ENCODE measurements around the gene ABI3BP.

ABI3BP gene

DNA sequence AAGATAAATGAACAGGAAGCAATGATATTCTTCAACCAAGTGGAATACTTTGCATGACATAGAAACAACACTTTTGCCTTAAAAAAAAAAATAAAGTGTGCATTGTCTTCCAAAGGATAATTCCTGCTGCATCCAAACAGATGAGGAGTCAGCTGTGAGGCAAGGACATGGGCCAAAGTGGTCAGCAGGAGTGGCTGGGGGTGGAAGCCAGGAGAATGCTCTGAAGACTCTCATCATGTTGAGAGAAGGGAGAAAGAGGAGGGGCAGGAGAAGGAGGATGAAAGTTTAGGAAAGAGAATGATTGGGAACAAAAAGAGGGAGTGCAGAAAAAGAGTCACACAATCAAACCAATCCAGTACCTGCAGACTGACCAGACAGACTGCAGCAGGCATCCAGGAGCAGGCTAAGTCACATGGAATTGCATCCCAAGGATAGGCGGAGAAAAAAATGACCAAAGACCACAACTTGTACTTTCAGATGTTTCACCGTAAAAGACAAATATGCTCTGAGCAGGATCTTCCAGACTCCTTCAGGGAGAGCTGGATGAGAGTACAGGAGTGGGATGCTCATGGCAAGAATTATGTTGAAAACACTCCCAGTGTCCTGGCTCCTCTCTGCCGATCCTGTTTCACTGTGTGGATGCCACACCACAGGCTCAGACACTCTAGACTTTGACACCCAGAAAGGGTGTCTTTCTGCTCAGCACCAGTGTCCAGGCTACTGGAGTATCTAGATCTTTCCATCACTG, 11.9 kb downstream of the ABI3BP start:
- H3K27ac ChIP-seq (ENCODE audit: low read depth, low read length) = no peak overlapping the region
- H3K4me3 ChIP-seq (ENCODE audit: insufficient read depth, low read length, poor library complexity, severe bottlenecking) = no peak overlapping the region
- no peaks in the 10 kb centered on the region for H3K9me2 ChIP-seq (replicated peaks; ENCODE audit: insufficient read depth, low read length)
- no peaks in the 10 kb centered on the region for H3K79me2 ChIP-seq (ENCODE audit: insufficient read depth, low read length)
- H3K9me3 ChIP-seq (ENCODE audit: insufficient read depth, low read length) = no peaks in the 10 kb centered on the region
- H3K36me3 ChIP-seq (ENCODE audit: low read length) = no peaks in the 10 kb centered on the region
- H3K27me3 ChIP-seq (ENCODE audit: low read length) = no peaks in the 10 kb centered on the region
- no peak overlapping the region for H3K4me2 ChIP-seq (ENCODE audit: low read depth, low read length, poor library complexity, severe bottlenecking)
- H3F3A ChIP-seq (ENCODE audit: insufficient read depth) = no peaks in the 10 kb centered on the region
- H4K20me1 ChIP-seq (ENCODE audit: low read depth, low read length) = no peaks in the 10 kb centered on the region
- H3K9ac ChIP-seq (ENCODE audit: low read length) = no peak overlapping the region
- no peak overlapping the region for H2AFZ ChIP-seq (ENCODE audit: low read depth, low read length, severe bottlenecking)
- TF ChIP-seq, protein P1, sequence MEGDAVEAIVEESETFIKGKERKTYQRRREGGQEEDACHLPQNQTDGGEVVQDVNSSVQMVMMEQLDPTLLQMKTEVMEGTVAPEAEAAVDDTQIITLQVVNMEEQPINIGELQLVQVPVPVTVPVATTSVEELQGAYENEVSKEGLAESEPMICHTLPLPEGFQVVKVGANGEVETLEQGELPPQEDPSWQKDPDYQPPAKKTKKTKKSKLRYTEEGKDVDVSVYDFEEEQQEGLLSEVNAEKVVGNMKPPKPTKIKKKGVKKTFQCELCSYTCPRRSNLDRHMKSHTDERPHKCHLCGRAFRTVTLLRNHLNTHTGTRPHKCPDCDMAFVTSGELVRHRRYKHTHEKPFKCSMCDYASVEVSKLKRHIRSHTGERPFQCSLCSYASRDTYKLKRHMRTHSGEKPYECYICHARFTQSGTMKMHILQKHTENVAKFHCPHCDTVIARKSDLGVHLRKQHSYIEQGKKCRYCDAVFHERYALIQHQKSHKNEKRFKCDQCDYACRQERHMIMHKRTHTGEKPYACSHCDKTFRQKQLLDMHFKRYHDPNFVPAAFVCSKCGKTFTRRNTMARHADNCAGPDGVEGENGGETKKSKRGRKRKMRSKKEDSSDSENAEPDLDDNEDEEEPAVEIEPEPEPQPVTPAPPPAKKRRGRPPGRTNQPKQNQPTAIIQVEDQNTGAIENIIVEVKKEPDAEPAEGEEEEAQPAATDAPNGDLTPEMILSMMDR (IDR thresholded peaks at IDR 0.05; ENCODE audit: insufficient read depth, low read length, poor library complexity, severe bottlenecking) = no peak

DNA sequence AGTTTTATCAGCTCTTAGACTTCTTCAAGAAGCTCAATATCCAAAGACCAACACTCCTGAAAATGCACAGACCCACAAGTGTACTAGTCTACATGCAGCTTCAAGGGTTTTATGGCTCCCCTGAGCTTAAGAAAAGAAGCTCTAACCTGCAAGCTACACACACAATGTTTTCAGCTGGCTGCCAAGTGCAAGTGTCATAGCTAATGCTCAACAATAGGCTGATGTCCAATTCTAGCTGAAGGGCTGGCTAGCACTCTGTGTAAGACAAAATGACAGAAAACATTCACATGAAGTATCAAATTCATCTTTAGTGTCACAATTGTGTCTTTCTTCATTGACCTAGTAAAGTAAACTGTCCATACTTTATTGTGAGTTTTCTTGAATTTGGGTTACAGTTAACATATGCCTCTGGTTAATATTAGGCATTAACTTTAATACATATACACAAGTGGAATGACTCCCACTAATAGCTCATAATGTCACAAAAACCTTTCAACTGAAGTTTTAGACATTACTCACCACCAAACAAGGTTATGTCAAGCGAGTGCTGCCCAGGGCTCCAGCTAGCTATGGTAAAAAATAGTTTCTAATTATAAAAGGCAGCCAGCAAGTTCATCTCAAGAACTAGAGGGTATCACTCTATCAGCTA, 15.1 kb downstream of the ABI3BP start:
- no peak overlapping the region for H3K4me2 ChIP-seq (ENCODE audit: low read depth, low read length, poor library complexity, severe bottlenecking)
- no peaks in the 10 kb centered on the region for H3K79me2 ChIP-seq (ENCODE audit: insufficient read depth, low read length)
- H3K9ac ChIP-seq (ENCODE audit: low read length) = no peak overlapping the region
- no peak overlapping the region for H3K4me3 ChIP-seq (ENCODE audit: insufficient read depth, low read length, poor library complexity, severe bottlenecking)
- no peaks in the 10 kb centered on the region for H3K27me3 ChIP-seq (ENCODE audit: low read length)
- H4K20me1 ChIP-seq (ENCODE audit: low read depth, low read length) = no peaks in the 10 kb centered on the region
- TF ChIP-seq, protein P1 (IDR thresholded peaks at IDR 0.05; ENCODE audit: insufficient read depth, low read length, poor library complexity, severe bottlenecking) = no peak
- no peak for TF ChIP-seq EZH2phosphoT487 (conservative IDR thresholded peaks at IDR 0.05; ENCODE audit: low read length)
- no peaks in the 10 kb centered on the region for H3F3A ChIP-seq (ENCODE audit: insufficient read depth)
- no peaks in the 10 kb centered on the region for H3K9me2 ChIP-seq (replicated peaks; ENCODE audit: insufficient read depth, low read length)
- no peak overlapping the region for H2AFZ ChIP-seq (ENCODE audit: low read depth, low read length, severe bottlenecking)
- H3K36me3 ChIP-seq (ENCODE audit: low read length) = no peaks in the 10 kb centered on the region
- no peaks in the 10 kb centered on the region for H3K9me3 ChIP-seq (ENCODE audit: insufficient read depth, low read length)
- H3K27ac ChIP-seq (ENCODE audit: low read depth, low read length) = no peak overlapping the region

GRCh38 chr3:100976611-100977010, 16.6 kb downstream of the ABI3BP start:
- H3K27me3 ChIP-seq (ENCODE audit: low read length) = no peaks in the 10 kb centered on the region
- no peaks in the 10 kb centered on the region for H4K20me1 ChIP-seq (ENCODE audit: low read depth, low read length)
- H3K9ac ChIP-seq (ENCODE audit: low read length) = no peak overlapping the region
- no peaks in the 10 kb centered on the region for H3K9me3 ChIP-seq (ENCODE audit: insufficient read depth, low read length)
- H3K4me2 ChIP-seq (ENCODE audit: low read depth, low read length, poor library complexity, severe bottlenecking) = no peak overlapping the region
- no peaks in the 10 kb centered on the region for H3K9me2 ChIP-seq (replicated peaks; ENCODE audit: insufficient read depth, low read length)
- H3K36me3 ChIP-seq (ENCODE audit: low read length) = no peaks in the 10 kb centered on the region
- H3K79me2 ChIP-seq (ENCODE audit: insufficient read depth, low read length) = no peaks in the 10 kb centered on the region
- no peaks in the 10 kb centered on the region for H3F3A ChIP-seq (ENCODE audit: insufficient read depth)
- no peak overlapping the region for H3K27ac ChIP-seq (ENCODE audit: low read depth, low read length)
- no peak for TF ChIP-seq EZH2phosphoT487 (conservative IDR thresholded peaks at IDR 0.05; ENCODE audit: low read length)
- TF ChIP-seq, protein P1 (IDR thresholded peaks at IDR 0.05; ENCODE audit: insufficient read depth, low read length, poor library complexity, severe bottlenecking) = no peak
- no peak overlapping the region for H2AFZ ChIP-seq (ENCODE audit: low read depth, low read length, severe bottlenecking)
- no peak overlapping the region for H3K4me3 ChIP-seq (ENCODE audit: insufficient read depth, low read length, poor library complexity, severe bottlenecking)

Measured in SU-DHL-6 (cell line).